Stimulated activated CD8-positive, alpha-beta memory T cell treated with anti-CD3 and anti-CD28 coated beads, Interleukin-12 subunit alpha, Interleukin-12 subunit beta, amount 100 ng/mL, for 24 hours (primary cell): ENCODE results near the gene UTP15.

Experiments used
- DNase-seq: peaks from one replicate; pipeline ENCODE4 v3.0.0-alpha.2; 2020; ENCODE audit errors: extremely low read depth

Gene UTP15

GRCh38 chr5:73565139-73565968 is at the start of gene UTP15, which contains the start of gene ANKRA2:
Gene UTP15 (plus strand): TSS chr5:73565743. CDS start chr5:73567345, 1,602 bp downstream.
Gene ANKRA2 (minus strand): TSS chr5:73565639. CDS start chr5:73562881, 2,758 bp downstream.
- DNase-seq: peak; percentile 96

- DNase-seq: no peak
These were observed 45.8 kb upstream of the UTP15 start for GRCh38 chr5:73519531-73520283.

GRCh38 chr5:73522989-73523388 is 42.6 kb upstream of the UTP15 start:
- DNase-seq: no peak

- no peak for DNase-seq
These were observed 41.7 kb upstream of the UTP15 start for GRCh38 chr5:73523861-73524260.

GRCh38 chr5:73525606-73526203 is 39.8 kb upstream of the UTP15 start:
- DNase-seq: no peak

GRCh38 chr5:73528248-73528647 is 37.3 kb upstream of the UTP15 start:
- DNase-seq: no peak

- no peak for DNase-seq
These were observed 36.5 kb upstream of the UTP15 start for GRCh38 chr5:73529081-73529480.

GRCh38 chr5:73531356-73531755 is 34.2 kb upstream of the UTP15 start:
- no peak for DNase-seq

- DNase-seq: no peak
These were observed 33.3 kb upstream of the UTP15 start for GRCh38 chr5:73532195-73532594.

GRCh38 chr5:73534011-73534644 is 31.4 kb upstream of the UTP15 start:
- DNase-seq: no peak

- no peak for DNase-seq
These were observed 30.6 kb upstream of the UTP15 start for GRCh38 chr5:73534971-73535370.

GRCh38 chr5:73539730-73540129 is 25.8 kb upstream of the UTP15 start:
- no peak for DNase-seq

- no peak for DNase-seq
These were observed 25.4 kb upstream of the UTP15 start for GRCh38 chr5:73540192-73540591.

- no peak for DNase-seq
These were observed 23.5 kb upstream of the UTP15 start for GRCh38 chr5:73542020-73542419.

GRCh38 chr5:73544429-73545402 is 20.8 kb upstream of the UTP15 start:
- no peak for DNase-seq

- DNase-seq: no peak
These were observed 20.2 kb upstream of the UTP15 start for GRCh38 chr5:73545403-73545779.

- DNase-seq: no peak
These were observed 15.5 kb upstream of the UTP15 start for GRCh38 chr5:73550016-73550415.

GRCh38 chr5:73552642-73553041 is 12.9 kb upstream of the UTP15 start:
- DNase-seq: no peak

- DNase-seq: no peak
These were observed 6.6 kb upstream of the UTP15 start for GRCh38 chr5:73558950-73559349.

GRCh38 chr5:73564018-73564417 is 1.5 kb upstream of the UTP15 start:
- no peak for DNase-seq

GRCh38 chr5:73564675-73565074 is 868 bp upstream of the UTP15 start:
- DNase-seq: no peak
